Epithelial cell of esophagus (primary cell): ENCODE data around the gene AMOTL2.

Experiments
- DNase-seq: peaks from one replicate; pipeline ENCODE4 v3.0.0; 2010; ENCODE audit warnings: low read depth
- H3K4me3 ChIP-seq: 2 replicates; pipeline ENCODE4 v1.5.1; 2011; ENCODE audit warnings: mild to moderate bottlenecking, low read length, control low read depth
- TF ChIP-seq, protein P1 (sequence below): IDR thresholded peaks from 2 replicates; pipeline ENCODE4 v1.5.1; 2011; ENCODE audit warnings: low read depth, mild to moderate bottlenecking, low read length, control low read depth, inconsistent platforms; ENCODE audit not compliant: insufficient read depth; ENCODE audit errors: missing control alignments

The AMOTL2 gene

DNA sequence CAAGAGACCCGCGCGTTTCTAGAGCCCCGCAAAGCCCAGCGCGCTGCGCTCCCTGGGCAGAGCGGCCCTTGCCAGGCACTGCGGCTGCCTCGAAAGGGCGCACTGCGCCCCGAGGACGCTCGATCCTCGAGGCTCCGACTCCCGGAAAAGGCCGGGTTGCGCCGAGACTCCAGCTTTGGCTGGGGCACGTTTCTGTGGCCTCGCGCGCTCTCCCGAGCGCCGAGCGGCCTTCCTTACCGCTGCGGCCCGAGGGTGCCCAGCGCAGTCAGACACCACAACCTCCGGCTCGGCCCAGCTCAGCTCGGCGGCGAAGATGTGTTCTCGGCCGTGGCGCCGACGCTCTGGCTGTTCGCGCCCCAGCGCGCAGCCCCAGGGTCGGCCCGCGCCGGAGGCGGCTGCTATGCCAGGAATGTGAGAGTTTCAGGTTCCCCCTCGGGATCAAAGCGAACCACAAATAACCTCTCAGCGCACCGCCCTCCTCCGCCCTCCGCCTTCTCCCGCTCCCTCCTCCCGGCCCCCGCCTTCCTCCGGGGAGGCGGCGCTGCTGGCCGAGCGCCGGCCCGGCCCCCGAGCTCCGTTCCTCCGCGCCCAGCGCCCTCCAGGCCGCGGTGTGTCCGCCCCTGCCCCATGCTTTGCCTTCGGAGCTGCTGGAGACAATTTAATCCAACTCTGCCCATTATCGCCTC is at the start of gene AMOTL2:
Gene AMOTL2, minus strand, starts transcription at position 343 of the 686 bp plus-strand sequence. CDS start 3,014 bp downstream, outside the sequence.
- peak; percentile 93 for DNase-seq
- H3K4me3 ChIP-seq = peak within 1 kb of the TSS; percentile 84
- TF ChIP-seq, protein P1, sequence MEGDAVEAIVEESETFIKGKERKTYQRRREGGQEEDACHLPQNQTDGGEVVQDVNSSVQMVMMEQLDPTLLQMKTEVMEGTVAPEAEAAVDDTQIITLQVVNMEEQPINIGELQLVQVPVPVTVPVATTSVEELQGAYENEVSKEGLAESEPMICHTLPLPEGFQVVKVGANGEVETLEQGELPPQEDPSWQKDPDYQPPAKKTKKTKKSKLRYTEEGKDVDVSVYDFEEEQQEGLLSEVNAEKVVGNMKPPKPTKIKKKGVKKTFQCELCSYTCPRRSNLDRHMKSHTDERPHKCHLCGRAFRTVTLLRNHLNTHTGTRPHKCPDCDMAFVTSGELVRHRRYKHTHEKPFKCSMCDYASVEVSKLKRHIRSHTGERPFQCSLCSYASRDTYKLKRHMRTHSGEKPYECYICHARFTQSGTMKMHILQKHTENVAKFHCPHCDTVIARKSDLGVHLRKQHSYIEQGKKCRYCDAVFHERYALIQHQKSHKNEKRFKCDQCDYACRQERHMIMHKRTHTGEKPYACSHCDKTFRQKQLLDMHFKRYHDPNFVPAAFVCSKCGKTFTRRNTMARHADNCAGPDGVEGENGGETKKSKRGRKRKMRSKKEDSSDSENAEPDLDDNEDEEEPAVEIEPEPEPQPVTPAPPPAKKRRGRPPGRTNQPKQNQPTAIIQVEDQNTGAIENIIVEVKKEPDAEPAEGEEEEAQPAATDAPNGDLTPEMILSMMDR = no peak

DNA sequence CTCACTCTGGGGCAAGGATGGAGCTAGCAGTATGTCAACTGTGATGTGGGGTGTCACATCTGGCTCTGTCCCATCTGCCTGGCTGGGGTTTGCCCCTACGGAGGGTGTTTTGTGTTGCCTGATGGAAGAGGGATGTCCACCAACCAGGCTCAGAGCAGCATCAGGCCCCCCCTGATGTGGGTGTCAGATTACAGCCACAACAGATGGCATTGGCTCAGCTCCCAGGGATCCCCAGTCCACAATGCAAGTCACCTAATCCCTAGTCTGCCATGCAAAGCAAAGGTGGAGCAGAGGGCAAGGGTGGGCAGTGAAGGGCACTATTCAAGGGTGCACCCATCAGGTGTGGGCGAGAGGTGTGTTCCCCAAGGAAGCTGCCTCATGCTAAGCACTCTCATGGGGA is 48.9 kb upstream of the AMOTL2 start:
- TF ChIP-seq, protein P1 = no peak
- no peak for DNase-seq
- no peak overlapping the region for H3K4me3 ChIP-seq

DNA sequence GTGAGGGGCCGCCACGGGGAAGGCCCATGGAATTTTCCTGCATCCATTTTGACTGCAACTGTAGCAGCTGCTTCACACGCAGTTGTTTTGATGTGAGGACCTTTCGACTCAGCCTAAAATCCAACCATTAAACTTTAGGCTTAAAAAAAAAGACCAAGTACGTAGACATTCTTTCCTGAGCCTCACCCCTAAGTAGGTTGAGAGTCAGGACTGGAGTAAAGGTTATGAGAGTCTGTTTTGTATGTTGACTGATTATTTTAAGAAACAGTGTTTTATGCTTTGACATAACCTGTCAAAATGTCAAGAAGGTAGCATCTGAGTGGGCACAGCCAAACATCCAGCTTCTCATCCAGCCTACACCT is 45.7 kb upstream of the AMOTL2 start:
- TF ChIP-seq, protein P1 = no peak
- H3K4me3 ChIP-seq = no peak overlapping the region
- DNase-seq = no peak

DNA sequence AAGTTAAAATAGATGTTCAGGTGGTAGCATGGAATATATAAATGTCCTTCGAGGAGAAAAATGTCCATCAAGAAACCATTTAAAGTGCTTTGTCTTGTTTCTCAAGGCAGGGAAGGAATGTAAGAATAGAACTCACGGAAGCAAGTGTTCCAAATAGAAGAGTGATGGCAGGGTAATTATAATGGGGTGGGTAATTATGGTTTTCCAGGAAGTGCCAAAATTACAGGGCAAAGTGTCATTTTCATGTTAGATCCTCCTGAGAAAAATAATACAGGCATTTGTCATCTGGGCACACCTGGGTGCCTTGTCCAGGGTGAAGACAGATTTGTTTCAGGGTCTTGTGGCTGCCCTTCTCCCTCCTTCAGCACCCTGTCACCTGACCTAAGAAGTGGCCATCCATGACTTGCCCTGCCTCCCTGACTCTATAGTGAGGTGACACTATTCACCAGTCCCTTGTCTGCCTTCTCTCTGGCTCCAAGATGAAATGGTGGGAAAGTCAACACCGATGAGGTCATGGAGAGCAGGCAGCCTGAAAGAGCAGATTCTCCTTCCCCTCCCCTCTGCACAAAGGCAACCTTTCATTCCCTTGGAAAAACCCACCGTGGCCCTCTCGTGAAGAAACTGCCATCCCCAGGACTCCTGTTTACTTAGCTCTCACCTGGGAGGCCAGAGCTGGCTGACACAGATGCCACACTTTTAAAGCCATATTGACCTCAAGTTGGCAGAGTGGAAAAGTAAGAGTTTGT is 45.1 kb upstream of the AMOTL2 start:
- DNase-seq = no peak
- TF ChIP-seq, protein P1 = no peak
- H3K4me3 ChIP-seq = no peak overlapping the region

DNA sequence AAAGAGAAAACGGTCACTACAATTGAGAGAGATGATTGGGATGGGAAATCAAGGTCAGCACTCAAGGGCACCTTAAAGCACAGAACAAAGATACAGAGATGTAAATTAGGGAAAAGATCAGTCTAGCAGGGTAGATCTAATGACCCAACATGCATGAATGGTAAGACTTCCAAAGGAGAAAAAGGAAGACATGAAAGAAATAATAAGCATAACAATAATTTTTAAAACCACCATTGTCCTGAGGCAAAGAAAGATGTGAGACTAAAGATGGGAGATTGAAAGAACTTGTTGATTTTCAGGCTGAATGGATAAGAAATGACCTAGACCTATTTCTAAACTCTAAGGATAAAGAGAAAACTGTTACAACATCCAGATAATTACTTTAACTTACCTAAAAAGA is 34.8 kb upstream of the AMOTL2 start:
- TF ChIP-seq, protein P1 = no peak
- DNase-seq = no peak
- no peak overlapping the region for H3K4me3 ChIP-seq

DNA sequence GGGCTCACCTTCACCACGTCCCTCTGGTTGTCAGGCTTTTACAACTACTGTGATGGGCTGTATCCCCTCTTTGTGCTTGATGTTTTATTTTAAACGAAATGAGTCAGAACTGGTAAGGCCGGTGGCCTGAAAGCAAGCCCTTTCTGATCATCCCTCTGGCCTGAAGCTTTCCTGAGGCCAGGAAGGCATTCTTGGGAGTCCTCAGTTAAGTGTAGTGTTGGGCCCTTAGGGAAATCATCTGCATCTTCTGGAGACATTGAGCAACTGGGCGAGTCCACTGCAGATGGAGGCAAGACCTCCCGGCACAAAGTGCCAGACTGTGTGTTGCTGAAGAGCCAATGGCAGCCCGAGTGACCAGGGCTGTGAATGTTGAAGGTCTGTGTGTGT is 33.0 kb upstream of the AMOTL2 start:
- TF ChIP-seq, protein P1 = no peak
- no peak for DNase-seq
- no peak overlapping the region for H3K4me3 ChIP-seq
